ENCODE measurements around the gene MYO3A. TPM values are rescaled to one million over a fixed set of nuclear protein-coding genes. Genes with fewer than 3 reads are reported as not detected.

The MYO3A gene
- total and polyA plus RNA-seq, 2 donors (not counting 1 experiment from before 2014, with no cell fraction given) = 0.27 to 1.4 TPM

DNA sequence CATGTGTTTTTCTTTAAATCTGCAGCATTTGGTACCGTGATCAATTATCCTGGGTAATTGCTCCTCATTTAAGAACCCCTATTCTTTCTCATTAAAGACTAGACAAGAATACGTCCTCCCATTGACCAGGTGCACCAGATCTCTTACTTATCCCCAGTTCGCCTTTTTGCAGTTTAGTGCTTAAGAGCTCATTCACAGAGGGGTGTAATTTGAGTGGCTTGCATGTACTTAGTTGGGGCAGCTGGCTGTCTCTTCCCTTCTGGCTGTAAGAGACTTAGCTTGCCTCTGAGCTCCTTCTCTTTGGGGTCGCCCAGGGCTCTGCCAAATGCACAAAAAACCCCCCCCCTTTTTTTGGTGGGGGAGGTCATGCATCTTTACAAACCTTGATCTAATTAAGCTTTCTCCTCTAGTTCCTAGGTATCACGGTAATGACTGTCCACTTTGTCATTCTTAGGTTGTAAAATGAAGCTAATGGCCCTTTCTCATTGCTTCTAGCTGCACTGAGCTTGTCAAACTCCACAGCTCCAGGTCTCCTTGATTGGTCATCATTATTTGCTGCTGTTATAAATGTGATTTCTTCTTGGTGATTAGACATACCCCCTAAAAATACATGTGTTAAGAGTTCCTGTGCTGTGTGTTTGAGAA lies 308.8 kb downstream of the MYO3A start:
- intact Hi-C loops (cut with micrococcal nuclease) = no loop called here
- DNase-seq = no peak
- H3K27me3 ChIP-seq (replicated peaks in 1 of 4; ENCODE audit: control extremely low read depth in 1 of 4, control insufficient read depth in 3 of 4, insufficient read depth in 4 of 4, low read length in 3 of 4) = peaks cover 0 to 4% (median 3%) of the 10 kb centered on the region in 4 experiments
- peaks cover 35% of the 10 kb centered on the region for H3K27me3 Mint-ChIP-seq
- no peaks in the 10 kb centered on the region for H3K4me1 Mint-ChIP-seq
- H2AFZ ChIP-seq (ENCODE audit: insufficient read depth, low read depth, low read length, poor library complexity, severe bottlenecking) = no peak overlapping the region
- no peak overlapping the region for H3K4me2 ChIP-seq (replicated peaks; ENCODE audit: low read depth, low read length, poor library complexity, severe bottlenecking)
- TF ChIP-seq EZH2 (IDR thresholded peaks at IDR 0.05; ENCODE audit: borderline replicate concordance, insufficient read depth, low read depth, low read length, poor library complexity, severe bottlenecking) = no peak
- TF ChIP-seq, protein P1, sequence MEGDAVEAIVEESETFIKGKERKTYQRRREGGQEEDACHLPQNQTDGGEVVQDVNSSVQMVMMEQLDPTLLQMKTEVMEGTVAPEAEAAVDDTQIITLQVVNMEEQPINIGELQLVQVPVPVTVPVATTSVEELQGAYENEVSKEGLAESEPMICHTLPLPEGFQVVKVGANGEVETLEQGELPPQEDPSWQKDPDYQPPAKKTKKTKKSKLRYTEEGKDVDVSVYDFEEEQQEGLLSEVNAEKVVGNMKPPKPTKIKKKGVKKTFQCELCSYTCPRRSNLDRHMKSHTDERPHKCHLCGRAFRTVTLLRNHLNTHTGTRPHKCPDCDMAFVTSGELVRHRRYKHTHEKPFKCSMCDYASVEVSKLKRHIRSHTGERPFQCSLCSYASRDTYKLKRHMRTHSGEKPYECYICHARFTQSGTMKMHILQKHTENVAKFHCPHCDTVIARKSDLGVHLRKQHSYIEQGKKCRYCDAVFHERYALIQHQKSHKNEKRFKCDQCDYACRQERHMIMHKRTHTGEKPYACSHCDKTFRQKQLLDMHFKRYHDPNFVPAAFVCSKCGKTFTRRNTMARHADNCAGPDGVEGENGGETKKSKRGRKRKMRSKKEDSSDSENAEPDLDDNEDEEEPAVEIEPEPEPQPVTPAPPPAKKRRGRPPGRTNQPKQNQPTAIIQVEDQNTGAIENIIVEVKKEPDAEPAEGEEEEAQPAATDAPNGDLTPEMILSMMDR (IDR thresholded peaks at IDR 0.05) = no peak
- no peak overlapping the region for H3K4me3 ChIP-seq (ENCODE audit: control extremely low read depth in 1 of 5, extremely low read depth in 1 of 5, insufficient read depth in 1 of 5, low read depth in 2 of 5, low read length in 4 of 5)
- no peaks in the 10 kb centered on the region for H3K79me2 ChIP-seq (ENCODE audit: control insufficient read depth, insufficient read depth, low read length)
- H4K20me1 ChIP-seq (ENCODE audit: control insufficient read depth, insufficient read depth, low read length, poor library complexity, severe bottlenecking) = no peaks in the 10 kb centered on the region
- H3K9me3 ChIP-seq (ENCODE audit: control extremely low read depth in 1 of 3, control insufficient read depth in 2 of 3, insufficient read depth in 1 of 3, low read length in 2 of 3) = no peaks in the 10 kb centered on the region
- ChIA-PET POLR2A (no interaction called here), CTCF (no interaction called here)
- H3K36me3 ChIP-seq (replicated peaks in 1 of 2; ENCODE audit: control extremely low read depth in 1 of 2, control insufficient read depth in 1 of 2, extremely low read depth in 1 of 2, insufficient read depth in 2 of 2, low read length in 1 of 2) = no peaks in the 10 kb centered on the region
- no CpG with 5 or more reads among the region's 5 CpGs for WGBS (ENCODE audit: insufficient coverage)
- no peak overlapping the region for H3K4me3 Mint-ChIP-seq
- H3K9ac ChIP-seq (ENCODE audit: low read length) = no peak overlapping the region
- no peaks in the 10 kb centered on the region for H3K4me1 ChIP-seq (ENCODE audit: control insufficient read depth in 2 of 2, insufficient read depth in 2 of 2, low read length in 2 of 2)
- ATAC-seq (ENCODE audit: low read depth) = no peak
- H3K27ac Mint-ChIP-seq = no peak overlapping the region
- H3K9me3 Mint-ChIP-seq (ENCODE audit: insufficient read depth) = no peaks in the 10 kb centered on the region
- H3K27ac ChIP-seq (ENCODE audit: low read length in 2 of 2) = no peak overlapping the region

DNA sequence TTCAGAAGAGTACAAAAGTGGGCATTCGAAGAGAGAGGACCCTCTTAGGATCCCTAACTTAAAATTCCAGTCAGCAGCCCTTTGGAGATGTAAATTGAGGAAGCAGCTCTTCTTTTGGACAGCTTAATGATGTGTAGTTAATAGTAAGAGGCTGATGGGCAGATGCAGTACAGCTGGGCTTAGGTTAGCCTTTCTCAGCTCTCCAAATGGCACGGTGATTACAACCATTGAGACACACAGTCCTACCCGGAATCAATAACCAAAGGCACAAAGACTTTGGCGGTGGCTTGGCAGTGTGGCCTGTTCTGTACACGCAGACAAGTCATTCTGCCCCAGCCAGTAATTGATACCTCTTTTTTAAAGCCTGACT lies 309.3 kb downstream of the MYO3A start:
- WGBS (ENCODE audit: insufficient coverage) = 73% methylated on average over 4 of the region's 5 CpGs
- H2AFZ ChIP-seq (ENCODE audit: insufficient read depth, low read depth, low read length, poor library complexity, severe bottlenecking) = no peak overlapping the region
- Mint-ChIP-seq H3K9me3 (ENCODE audit: insufficient read depth) (no peaks in the 10 kb centered on the region), H3K4me3 (no peak overlapping the region), H3K27me3 (peaks cover 30% of the 10 kb centered on the region), H3K27ac (no peak overlapping the region), H3K4me1 (no peaks in the 10 kb centered on the region)
- H4K20me1 ChIP-seq (ENCODE audit: control insufficient read depth, insufficient read depth, low read length, poor library complexity, severe bottlenecking) = no peaks in the 10 kb centered on the region
- H3K27ac ChIP-seq (ENCODE audit: low read length in 2 of 2) = no peak overlapping the region
- intact Hi-C loops (cut with micrococcal nuclease) = no loop called here
- H3K4me1 ChIP-seq (ENCODE audit: control insufficient read depth in 2 of 2, insufficient read depth in 2 of 2, low read length in 2 of 2) = no peaks in the 10 kb centered on the region
- no peak for ATAC-seq (ENCODE audit: low read depth)
- no peak for TF ChIP-seq EZH2 (IDR thresholded peaks at IDR 0.05; ENCODE audit: borderline replicate concordance, insufficient read depth, low read depth, low read length, poor library complexity, severe bottlenecking)
- TF ChIP-seq, protein P1 (IDR thresholded peaks at IDR 0.05) = no peak
- H3K9ac ChIP-seq (ENCODE audit: low read length) = no peak overlapping the region
- CTCF ChIA-PET = no interaction called here
- DNase-seq = no peak
- POLR2A ChIA-PET = no interaction called here
- no peaks in the 10 kb centered on the region for H3K79me2 ChIP-seq (ENCODE audit: control insufficient read depth, insufficient read depth, low read length)
- H3K9me3 ChIP-seq (ENCODE audit: control extremely low read depth in 1 of 3, control insufficient read depth in 2 of 3, insufficient read depth in 1 of 3, low read length in 2 of 3) = no peaks in the 10 kb centered on the region
- H3K4me2 ChIP-seq (replicated peaks; ENCODE audit: low read depth, low read length, poor library complexity, severe bottlenecking) = no peak overlapping the region
- H3K27me3 ChIP-seq (replicated peaks in 1 of 4; ENCODE audit: control extremely low read depth in 1 of 4, control insufficient read depth in 3 of 4, insufficient read depth in 4 of 4, low read length in 3 of 4) = peaks cover 0 to 4% (median 3%) of the 10 kb centered on the region in 4 experiments
- H3K36me3 ChIP-seq (replicated peaks in 1 of 2; ENCODE audit: control extremely low read depth in 1 of 2, control insufficient read depth in 1 of 2, extremely low read depth in 1 of 2, insufficient read depth in 2 of 2, low read length in 1 of 2) = no peaks in the 10 kb centered on the region
- no peak overlapping the region for H3K4me3 ChIP-seq (ENCODE audit: control extremely low read depth in 1 of 5, extremely low read depth in 1 of 5, insufficient read depth in 1 of 5, low read depth in 2 of 5, low read length in 4 of 5)

All from B cell (primary cell).